Spleen (tissue), 11 donors: ENCODE data around the gene CAMTA1. TPM values are rescaled to one million over a fixed set of nuclear protein-coding genes. Genes with fewer than 3 reads are reported as not detected.
A peak's percentile ranks its signal among the peaks of the same experiment; 100 is the strongest.

ENCODE experiments used
- DNase-seq: peaks from one replicate; pipeline ENCODE4 v3.0.0-alpha.2; 2020
- H3K27ac ChIP-seq, 8 donors: fragments of 200-600 bp; sonication (generic) in 7 of 8; 1 replicate in 4 of 8; 2 replicates in 4 of 8; pipeline versions ENCODE4 v1.5.0 to v1.8.0; 2016 to 2021; ENCODE audit warnings: inconsistent platforms in 4 of 8, mild to moderate bottlenecking in 4 of 8, moderate library complexity in 1 of 8
- H3K27me3 ChIP-seq, 7 donors: fragments of 200-600 bp; sonication (generic) in 6 of 7; replicated peaks in 1 of 7; 1 replicate in 4 of 7; 2 replicates in 3 of 7; pipeline versions ENCODE4 v1.5.0 to v1.8.0; 2016 to 2021; ENCODE audit warnings: inconsistent platforms in 3 of 7, mild to moderate bottlenecking in 1 of 7
- H3K36me3 ChIP-seq, 6 donors: fragments of 200-600 bp; sonication (generic) in 5 of 6; 1 replicate in 4 of 6; 2 replicates in 2 of 6; pipeline versions ENCODE4 v1.5.0 to v1.8.0; 2016 to 2021; ENCODE audit warnings: inconsistent platforms in 2 of 6
- H3K4me1 ChIP-seq, 6 donors: fragments of 200-600 bp; sonication (generic) in 5 of 6; 1 replicate in 3 of 6; 2 replicates in 3 of 6; pipeline versions ENCODE4 v1.5.0 to v1.8.0; 2016 to 2021; ENCODE audit warnings: inconsistent platforms in 3 of 6
- H3K4me3 ChIP-seq, 8 donors: fragments of 200-600 bp; sonication (generic) in 7 of 8; 1 replicate in 4 of 8; 2 replicates in 4 of 8; pipeline versions ENCODE4 v1.5.0 to v1.8.0; 2016 to 2021; ENCODE audit warnings: inconsistent platforms in 4 of 8, mild to moderate bottlenecking in 4 of 8, moderate library complexity in 2 of 8
- H3K9me3 ChIP-seq, 8 donors: fragments of 200-600 bp; sonication (generic) in 7 of 8; 1 replicate in 4 of 8; 2 replicates in 4 of 8; pipeline versions ENCODE4 v1.5.0 to v1.8.0; 2016 to 2021; ENCODE audit warnings: inconsistent platforms in 4 of 8
- CTCF ChIP-seq, 11 experiments: fragments of 200-600 bp in 7 of 11; fragments of 450-650 bp in 4 of 11; sonication (generic) in 4 of 11; IDR thresholded peaks in 8 of 11; conservative IDR thresholded peaks in 3 of 11; 1 replicate in 7 of 11; 2 replicates in 4 of 11; pipeline versions ENCODE4 v1.4.0 to v1.8.0; 2016 to 2021; ENCODE audit warnings: antibody characterized with exemption in 11 of 11, inconsistent platforms in 4 of 11, mild to moderate bottlenecking in 1 of 11
- POLR2A ChIP-seq, 3 donors: fragments of 450-650 bp; IDR thresholded peaks; one replicate each; pipeline ENCODE4 v1.5.1; 2017; ENCODE audit warnings: antibody characterized with exemption in 3 of 3, mild to moderate bottlenecking in 1 of 3
- POLR2AphosphoS5 ChIP-seq, 3 donors: sonication (generic); formaldehyde crosslinking; IDR thresholded peaks; one replicate each; pipeline ENCODE4 v1.5.1; 2017; ENCODE audit warnings: antibody characterized with exemption in 3 of 3
- WGBS, 5 donors: extraction: QIAGEN DNeasy Blood & Tissue Kit in 3 of 5; methylation state at CpG; one replicate each; pipeline versions ENCODE4 v1.1.5 to v1.1.7; 2013 to 2018; 5-methylcytosine and 5-hydroxymethylcytosine counted together
- intact Hi-C: fragments of 100-400 bp; cut with DNase I; formaldehyde crosslinking; loops from one replicate; pipeline ENCODE4 v1.15.0; 2023; ENCODE audit warnings: low total_unique reads
- polyA plus RNA-seq, 3 donors: library from polyadenylated mRNA; stranded (reverse); fragments of 200-250 nt; gene quantifications; one replicate each; pipeline ENCODE4 v1.2.1, GENCODE V29; 2013
- total RNA-seq, 7 donors: library from RNA; depleted of rRNA in 3 of 7; stranded (reverse); fragments of >200 nt in 3 of 7; fragmentation: NEBNext Ultra II Directional in 4 of 7; extraction: Animal tissue kit (Norgen Biotek cat#: 25700) in 4 of 7; gene quantifications; one replicate each; pipeline versions ENCODE4 v1.1.0 to v1.2.1, GENCODE V29; 2016 to 2021
- donor health status: healthy with polysubstance abuse.
- donor health status: DM: no; HTN: no; CAD: no; lungs with moderate emphysema.
- donor health status: DM: no; HTN: no; CAD: no.
- donor health status: Bipolar disorder and iron deficiency.
- donor health status: healthy.
- donor health status: DM: no; HTN: no; CAD: no.
- donor health status: DM: yes; HTN: yes; CAD: no.

CAMTA1 gene
- total and polyA plus RNA-seq, 10 donors, result 53.0 to 106 (median 77.3) TPM

- H3K27me3 ChIP-seq, result no peaks in the 10 kb centered on the region
- H3K9me3 ChIP-seq, result no peaks in the 10 kb centered on the region
- H3K36me3 ChIP-seq, result peaks cover 0 to 50% (median 40%) of the 10 kb centered on the region in 6 donors
- WGBS, 5 donors, result 26 to 34% (median 29%) methylated on average over 7 of the region's 7 CpGs
- DNase-seq, result no peak
- no peak for TF ChIP-seq POLR2AphosphoS5 (IDR thresholded peaks at IDR 0.05)
- no peak for TF ChIP-seq POLR2A (IDR thresholded peaks at IDR 0.05)
- TF ChIP-seq CTCF (IDR thresholded peaks at IDR 0.05 in 8 of 11, conservative IDR thresholded peaks at IDR 0.05 in 3 of 11), result no peak
- H3K4me1 ChIP-seq, result peaks cover 3 to 52% (median 33%) of the 10 kb centered on the region in 6 donors
- intact Hi-C loops, result no loop called here
- peak overlapping the region in 6 of 8 donors; percentile 7 to 87 (median 67) for H3K27ac ChIP-seq
- H3K4me3 ChIP-seq, result peak overlapping the region in 1 of 8 donors; percentile 77
Observed at GRCh38 chr1:7781501-7781900, 996.2 kb downstream of the CAMTA1 start.

GRCh38 chr1:7781923-7782495 lies 996.8 kb downstream of the CAMTA1 start:
- TF ChIP-seq CTCF (IDR thresholded peaks at IDR 0.05 in 8 of 11, conservative IDR thresholded peaks at IDR 0.05 in 3 of 11) (no peak), POLR2AphosphoS5 (IDR thresholded peaks at IDR 0.05) (peak in 1 of 3 donors; percentile 15)
- DNase-seq, result peak; percentile 83
- Histone ChIP-seq H3K4me3 (peak overlapping the region in 1 of 8 donors; percentile 77), H3K4me1 (peaks cover 5 to 56% (median 35%) of the 10 kb centered on the region in 6 donors), H3K27me3 (no peaks in the 10 kb centered on the region), H3K27ac (peak overlapping the region in 7 of 8 donors; percentile 7 to 87 (median 62)), H3K9me3 (no peaks in the 10 kb centered on the region), H3K36me3 (peaks cover 0 to 45% (median 37%) of the 10 kb centered on the region in 6 donors)
- intact Hi-C loops, result no loop called here
- 46 to 76% (median 54%) methylated on average over 16 of the region's 16 CpGs for WGBS, 5 donors

GRCh38 chr1:7783178-7783711 lies 998.0 kb downstream of the CAMTA1 start:
- DNase-seq, result peak; percentile 92
- Histone ChIP-seq H3K9me3 (no peaks in the 10 kb centered on the region), H3K4me1 (peaks cover 5 to 62% (median 35%) of the 10 kb centered on the region in 6 donors), H3K36me3 (peaks cover 0 to 39% (median 27%) of the 10 kb centered on the region in 6 donors), H3K27me3 (no peaks in the 10 kb centered on the region), H3K27ac (peak overlapping the region in 7 of 8 donors; percentile 72 to 87 (median 84)), H3K4me3 (peak overlapping the region; percentile 30 to 77 (median 54))
- WGBS, 5 donors, result 1 to 5% (median 5%) methylated on average over 17 to 34 of the region's 34 CpGs
- intact Hi-C loops, result no loop called here
- TF ChIP-seq POLR2A (IDR thresholded peaks at IDR 0.05) (no peak), CTCF (IDR thresholded peaks at IDR 0.05 in 8 of 11, conservative IDR thresholded peaks at IDR 0.05 in 3 of 11) (no peak), POLR2AphosphoS5 (IDR thresholded peaks at IDR 0.05) (no peak)

- no peaks in the 10 kb centered on the region for H3K27me3 ChIP-seq
- H3K4me3 ChIP-seq, result peak within 1 kb of the TSS; percentile 40 to 77 (median 54)
- intact Hi-C loops, result no loop called here
- WGBS, 5 donors, result 1 to 15% (median 2%) methylated on average over 14 to 90 of the region's 90 CpGs
- H3K27ac ChIP-seq, result peak within 1 kb of the TSS; percentile 69 to 87 (median 82)
- H3K4me1 ChIP-seq, result peaks cover 5 to 62% (median 35%) of the 10 kb centered on the region in 6 donors
- H3K9me3 ChIP-seq, result no peaks in the 10 kb centered on the region
- DNase-seq, result peak; percentile 98
- H3K36me3 ChIP-seq, result peaks cover 0 to 38% (median 21%) of the 10 kb centered on the region in 6 donors
- TF ChIP-seq POLR2A (IDR thresholded peaks at IDR 0.05), result no peak
- TF ChIP-seq CTCF (IDR thresholded peaks at IDR 0.05 in 8 of 11, conservative IDR thresholded peaks at IDR 0.05 in 3 of 11), result peak in 1 of 11 experiments; percentile 8
- peak; percentile 58 to 82 (median 73) for TF ChIP-seq POLR2AphosphoS5 (IDR thresholded peaks at IDR 0.05)
Observed at GRCh38 chr1:7783826-7784491, 998.7 kb downstream of the CAMTA1 start, which contains the start of gene PER3. TSS of gene PER3 (plus strand) at chr1:7784291. CDS start at chr1:7784878, 587 bp downstream.
